A673 (cell line): Measurements from ENCODE around the gene TMEM163. TPM values are rescaled to one million over a fixed set of nuclear protein-coding genes. Genes with fewer than 3 reads are reported as not detected.
"Not testable (repeated sequence)": the region's sequence is repeated elsewhere in the genome, so short reads cannot be mapped to it uniquely, and the experiment has no call there.

Source experiments
- BruUV-seq: library from RNA; stranded (reverse); fragments of 400-500 nt; replicated peaks from 2 replicates; lab custom pipeline; 2021; lab: Mats Ljungman, UMichigan
- CTCF ChIA-PET: fragments of 300-600 bp; sonication (Branson Sonifier 250); formaldehyde crosslinking; loops from one replicate; lab custom pipeline; 2022; ENCODE audit warnings: antibody characterized with exemption; lab: Charles Lee
- POLR2A ChIA-PET: fragments of 300-600 bp; sonication (Branson Sonifier 250); formaldehyde crosslinking; loops from one replicate; lab custom pipeline; 2022; ENCODE audit warnings: antibody characterized with exemption; ENCODE audit not compliant: low non-redundant PET; lab: Charles Lee
- DNase-seq: peaks from one replicate; pipeline ENCODE4 v3.0.0-alpha.2; 2015; ENCODE audit warnings: low spot score
- H3K27ac ChIP-seq: fragments of 200-600 bp; sonication (generic); 2 replicates; pipeline ENCODE4 v1.5.1; 2016; ENCODE audit warnings: mixed run types, low read depth, mild to moderate bottlenecking, mixed read lengths, antibody characterized with exemption, low read length; ENCODE audit not compliant: poor library complexity, severe bottlenecking
- H3K27me3 ChIP-seq: fragments of 200-600 bp; sonication (generic); replicated peaks from 2 replicates; pipeline ENCODE4 v1.6.1; 2017; ENCODE audit warnings: mixed run types, low read depth, mild to moderate bottlenecking, mixed read lengths, antibody characterized with exemption, low read length; ENCODE audit not compliant: insufficient read depth, poor library complexity
- H3K36me3 ChIP-seq: fragments of 200-600 bp; sonication (generic); 2 replicates; pipeline ENCODE4 v1.6.1; 2016; ENCODE audit warnings: mixed run types, mild to moderate bottlenecking, mixed read lengths, antibody characterized with exemption, low read length; ENCODE audit not compliant: insufficient read depth, poor library complexity, severe bottlenecking
- H3K4me1 ChIP-seq: fragments of 200-600 bp; sonication (generic); 2 replicates; pipeline ENCODE4 v1.6.1; 2017; ENCODE audit warnings: mixed run types, mild to moderate bottlenecking, mixed read lengths, antibody characterized with exemption, low read length; ENCODE audit not compliant: insufficient read depth, poor library complexity, severe bottlenecking
- H3K4me3 ChIP-seq: fragments of 200-600 bp; sonication (generic); 2 replicates; pipeline ENCODE4 v1.5.1; 2016; ENCODE audit warnings: low read depth, mixed run types, mild to moderate bottlenecking, mixed read lengths, low read length; ENCODE audit not compliant: poor library complexity, severe bottlenecking
- H3K9me3 ChIP-seq: fragments of 200-600 bp; sonication (generic); 2 replicates; pipeline ENCODE4 v1.6.1; 2016; ENCODE audit warnings: mixed run types, low read depth, mild to moderate bottlenecking, mixed read lengths, antibody characterized with exemption, low read length; ENCODE audit not compliant: poor library complexity, severe bottlenecking
- EZH2 ChIP-seq: fragments of 200-600 bp; sonication (generic); IDR thresholded peaks from 2 replicates; pipeline ENCODE4 v1.6.1; 2017; ENCODE audit warnings: borderline replicate concordance, low read depth, mild to moderate bottlenecking, mixed read lengths, antibody characterized with exemption, low read length; ENCODE audit not compliant: poor library complexity, severe bottlenecking
- intact Hi-C: fragments of 100-400 bp; cut with micrococcal nuclease; formaldehyde crosslinking; loops from one replicate; pipeline ENCODE4 v1.10.0; 2022; ENCODE audit not compliant: unreplicated experiment
- total RNA-seq: library from RNA; stranded (reverse); gene quantifications from 2 replicates; pipeline ENCODE4 v1.2.3, GENCODE V29; 2021
- TF ChIP-seq, protein P1 (sequence below): fragments of 300-800, 200-600 bp; sonication (generic); conservative IDR thresholded peaks from 2 replicates; pipeline ENCODE4 v1.5.1; 2017; ENCODE audit warnings: low read depth, mild to moderate bottlenecking, antibody characterized with exemption, low read length, moderate library complexity, mixed read lengths

TMEM163 gene
- total RNA-seq, 1 experiment from 2014 or later, result not detected

DNA sequence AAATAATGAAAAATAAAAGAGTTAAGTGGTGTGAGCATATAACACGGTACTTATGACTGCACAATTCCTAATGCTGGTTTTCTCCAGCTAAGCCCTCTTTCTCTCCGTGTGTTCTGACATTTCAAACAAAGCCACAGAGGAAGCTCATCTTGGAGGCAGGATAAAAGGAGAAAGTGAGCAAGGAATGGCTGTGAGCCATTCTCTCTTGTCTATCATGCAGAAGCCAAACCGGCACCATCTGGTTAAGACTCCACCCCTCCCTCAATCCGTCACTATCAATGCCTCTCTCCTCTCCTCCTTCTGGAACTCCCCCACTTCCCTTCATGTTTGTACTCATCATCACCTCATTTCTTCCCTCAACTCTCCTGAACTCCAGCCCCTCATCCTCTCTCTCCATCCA, 210.4 kb downstream of the TMEM163 start:
- ChIA-PET CTCF (no interaction called here), POLR2A (no interaction called here)
- BruUV-seq, result no TSS peak
- DNase-seq, result no peak
- H3K27ac ChIP-seq, result no peak overlapping the region
- intact Hi-C loops, result no loop called here
- H3K27me3 ChIP-seq, result peaks cover 5% of the 10 kb centered on the region
- no peaks in the 10 kb centered on the region for H3K9me3 ChIP-seq
- H3K4me3 ChIP-seq, result no peak overlapping the region
- no peaks in the 10 kb centered on the region for H3K4me1 ChIP-seq
- H3K36me3 ChIP-seq, result no peaks in the 10 kb centered on the region
- no peak for TF ChIP-seq EZH2
- TF ChIP-seq, protein P1, sequence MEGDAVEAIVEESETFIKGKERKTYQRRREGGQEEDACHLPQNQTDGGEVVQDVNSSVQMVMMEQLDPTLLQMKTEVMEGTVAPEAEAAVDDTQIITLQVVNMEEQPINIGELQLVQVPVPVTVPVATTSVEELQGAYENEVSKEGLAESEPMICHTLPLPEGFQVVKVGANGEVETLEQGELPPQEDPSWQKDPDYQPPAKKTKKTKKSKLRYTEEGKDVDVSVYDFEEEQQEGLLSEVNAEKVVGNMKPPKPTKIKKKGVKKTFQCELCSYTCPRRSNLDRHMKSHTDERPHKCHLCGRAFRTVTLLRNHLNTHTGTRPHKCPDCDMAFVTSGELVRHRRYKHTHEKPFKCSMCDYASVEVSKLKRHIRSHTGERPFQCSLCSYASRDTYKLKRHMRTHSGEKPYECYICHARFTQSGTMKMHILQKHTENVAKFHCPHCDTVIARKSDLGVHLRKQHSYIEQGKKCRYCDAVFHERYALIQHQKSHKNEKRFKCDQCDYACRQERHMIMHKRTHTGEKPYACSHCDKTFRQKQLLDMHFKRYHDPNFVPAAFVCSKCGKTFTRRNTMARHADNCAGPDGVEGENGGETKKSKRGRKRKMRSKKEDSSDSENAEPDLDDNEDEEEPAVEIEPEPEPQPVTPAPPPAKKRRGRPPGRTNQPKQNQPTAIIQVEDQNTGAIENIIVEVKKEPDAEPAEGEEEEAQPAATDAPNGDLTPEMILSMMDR, result no peak

DNA sequence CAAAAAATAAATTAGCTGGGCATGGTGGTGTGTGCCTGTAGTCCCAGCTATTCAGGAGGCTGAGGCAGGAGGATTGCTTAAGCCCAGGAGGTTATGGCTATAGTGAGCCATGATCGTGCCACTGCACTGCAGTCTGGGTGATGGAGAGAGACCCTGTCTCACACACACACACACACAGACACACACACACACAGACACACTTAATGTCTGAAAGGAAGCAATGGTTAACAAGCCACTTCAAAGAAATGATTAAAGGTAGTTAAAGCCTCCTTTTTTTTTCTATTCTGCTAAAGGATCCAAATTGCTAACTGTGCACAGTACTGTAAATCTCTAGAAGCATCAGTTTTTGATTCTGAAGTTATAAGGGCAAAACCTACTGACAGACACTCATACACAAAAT, 211.1 kb downstream of the TMEM163 start:
- no peak for DNase-seq
- H3K27me3 ChIP-seq, result peaks cover 9% of the 10 kb centered on the region
- H3K36me3 ChIP-seq, result no peaks in the 10 kb centered on the region
- intact Hi-C loops, result no loop called here
- CTCF ChIA-PET, result no interaction called here
- no peak for TF ChIP-seq EZH2
- H3K9me3 ChIP-seq, result no peaks in the 10 kb centered on the region
- H3K4me1 ChIP-seq, result no peaks in the 10 kb centered on the region
- no TSS peak for BruUV-seq
- POLR2A ChIA-PET, result no interaction called here
- no peak overlapping the region for H3K4me3 ChIP-seq
- no peak overlapping the region for H3K27ac ChIP-seq

DNA sequence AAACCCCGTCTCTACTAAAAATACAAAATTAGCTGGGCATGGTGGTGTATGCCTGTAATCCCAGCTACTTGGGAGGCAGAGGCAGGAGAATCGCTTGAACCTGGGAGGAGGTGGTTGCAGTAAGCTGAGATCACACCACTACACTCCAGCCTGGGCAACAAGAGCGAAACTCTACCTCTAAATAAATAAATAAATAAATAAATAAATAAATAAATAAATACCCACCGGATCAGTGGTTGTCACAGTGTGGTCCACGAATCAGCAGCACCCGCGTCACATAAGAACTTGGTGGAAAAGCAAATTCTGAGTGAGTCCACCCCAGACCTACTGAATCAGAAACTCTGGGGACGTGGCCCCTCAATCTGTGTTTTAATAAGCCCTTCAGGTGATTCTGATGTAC, 211.6 kb downstream of the TMEM163 start:
- POLR2A ChIA-PET, result interaction anchor here (0.7 kb wide), 1 partner anchor 24 kb away, joined by 3 read pairs; no protein-coding TSS in a partner anchor
- H3K36me3 ChIP-seq, H3K4me3 ChIP-seq, H3K27ac ChIP-seq, BruUV-seq, H3K4me1 ChIP-seq, DNase-seq, intact Hi-C loops, CTCF ChIA-PET, H3K9me3 ChIP-seq: not testable (repeated sequence)
- peaks cover 13% of the 10 kb centered on the region for H3K27me3 ChIP-seq

DNA sequence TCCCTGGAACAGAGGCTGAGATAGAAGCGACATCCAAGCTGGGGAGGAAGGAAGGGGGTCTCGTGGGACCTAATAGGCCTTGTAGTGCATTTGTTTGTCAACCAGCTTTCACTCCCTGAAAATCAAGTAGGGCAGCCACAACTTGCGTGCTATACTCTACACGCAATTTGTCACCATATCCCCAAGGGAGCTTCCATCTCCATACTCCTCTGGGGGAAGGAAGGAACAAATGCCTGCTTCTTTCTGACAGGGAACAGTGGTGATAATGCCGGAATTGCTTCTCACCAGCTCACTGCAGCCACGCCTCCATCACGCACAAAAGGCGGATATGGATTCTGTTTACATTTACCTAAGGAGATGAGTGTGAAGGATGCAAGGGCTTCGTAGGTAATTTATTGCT, 213.4 kb downstream of the TMEM163 start:
- no TSS peak for BruUV-seq
- Histone ChIP-seq H3K9me3 (no peaks in the 10 kb centered on the region), H3K27ac (no peak overlapping the region), H3K4me3 (no peak overlapping the region), H3K4me1 (no peaks in the 10 kb centered on the region), H3K36me3 (no peaks in the 10 kb centered on the region), H3K27me3 (peaks cover 16% of the 10 kb centered on the region)
- TF ChIP-seq, protein P1, result no peak
- no peak for TF ChIP-seq EZH2
- DNase-seq, result no peak
- CTCF ChIA-PET, result no interaction called here
- POLR2A ChIA-PET, result no interaction called here
- intact Hi-C loops, result no loop called here
